ENCODE results near the gene CSN2. TPM values are rescaled to one million over a fixed set of nuclear protein-coding genes. Genes with fewer than 3 reads are reported as not detected.
"Not testable (repeated sequence)": the region's sequence is repeated elsewhere in the genome, so short reads cannot be mapped to it uniquely, and the experiment has no call there.

CSN2 gene
- total RNA-seq, 1 donor from 2014 or later: not detected

GRCh38 chr4:69970071-69970470, 4.5 kb upstream of the CSN2 start:
- no peaks in the 10 kb centered on the region for H3K36me3 ChIP-seq
- DNase-seq (ENCODE audit: low spot score in 2 of 2): no peak
- TF ChIP-seq CTCF (IDR thresholded peaks at IDR 0.05): no peak
- H3K9me3 ChIP-seq: no peaks in the 10 kb centered on the region
- no peak overlapping the region for H3K4me3 ChIP-seq
- H3K4me1 ChIP-seq: no peaks in the 10 kb centered on the region
- no peaks in the 10 kb centered on the region for H3K27me3 ChIP-seq
- intact Hi-C loops (cut with DNase I): no loop called here
- H3K27ac ChIP-seq: no peak overlapping the region

GRCh38 chr4:69957209-69957608, 8.3 kb downstream of the CSN2 start:
- TF ChIP-seq CTCF (IDR thresholded peaks at IDR 0.05): no peak
- Histone ChIP-seq H3K36me3 (no peaks in the 10 kb centered on the region), H3K9me3 (no peaks in the 10 kb centered on the region), H3K4me3 (no peak overlapping the region), H3K27ac (no peak overlapping the region), H3K27me3 (no peaks in the 10 kb centered on the region), H3K4me1 (no peaks in the 10 kb centered on the region)
- no peak for DNase-seq (ENCODE audit: low spot score in 2 of 2)
- intact Hi-C loops (cut with DNase I): no loop called here

GRCh38 chr4:69951602-69952001, 13.9 kb downstream of the CSN2 start:
- intact Hi-C loops (cut with DNase I): no loop called here
- TF ChIP-seq CTCF (IDR thresholded peaks at IDR 0.05): no peak
- Histone ChIP-seq H3K4me1 (no peaks in the 10 kb centered on the region), H3K4me3 (no peak overlapping the region), H3K9me3 (no peaks in the 10 kb centered on the region), H3K36me3 (no peaks in the 10 kb centered on the region), H3K27ac (no peak overlapping the region), H3K27me3 (no peaks in the 10 kb centered on the region)
- DNase-seq (ENCODE audit: low spot score in 2 of 2): no peak

GRCh38 chr4:69936566-69936965, 29.0 kb downstream of the CSN2 start:
- H3K27ac ChIP-seq: no peak overlapping the region
- no peak for TF ChIP-seq CTCF (IDR thresholded peaks at IDR 0.05)
- no peaks in the 10 kb centered on the region for H3K9me3 ChIP-seq
- intact Hi-C loops (cut with DNase I): no loop called here
- H3K4me1 ChIP-seq: no peaks in the 10 kb centered on the region
- H3K4me3 ChIP-seq: no peak overlapping the region
- H3K27me3 ChIP-seq: no peaks in the 10 kb centered on the region
- no peak for DNase-seq (ENCODE audit: low spot score in 2 of 2)
- H3K36me3 ChIP-seq: no peaks in the 10 kb centered on the region

GRCh38 chr4:69934150-69934549, 31.4 kb downstream of the CSN2 start:
- no peak for TF ChIP-seq CTCF (IDR thresholded peaks at IDR 0.05)
- H3K27me3 ChIP-seq: no peaks in the 10 kb centered on the region
- intact Hi-C loops (cut with DNase I): no loop called here

GRCh38 chr4:69930768-69931167, 34.8 kb downstream of the CSN2 start, which contains the start of gene CSN1S1:
TSS of gene CSN1S1 (plus strand) at chr4:69931068. CDS start at chr4:69932556, 1,488 bp downstream.
- H3K27me3 ChIP-seq: no peaks in the 10 kb centered on the region
- H3K9me3 ChIP-seq: no peaks in the 10 kb centered on the region
- H3K36me3 ChIP-seq: no peaks in the 10 kb centered on the region
- intact Hi-C loops (cut with DNase I): no loop called here
- H3K4me3 ChIP-seq: no peak within 1 kb of the TSS
- H3K27ac ChIP-seq: no peak within 1 kb of the TSS
- DNase-seq (ENCODE audit: low spot score in 2 of 2): no peak
- TF ChIP-seq CTCF (IDR thresholded peaks at IDR 0.05): no peak
- H3K4me1 ChIP-seq: no peaks in the 10 kb centered on the region

More at GRCh38 chr4:69934150-69934549, 31.4 kb downstream of the CSN2 start:
- Histone ChIP-seq H3K36me3 (no peaks in the 10 kb centered on the region), H3K4me1 (no peaks in the 10 kb centered on the region), H3K9me3 (no peaks in the 10 kb centered on the region), H3K27ac (no peak overlapping the region), H3K4me3 (no peak overlapping the region)
- no peak for DNase-seq (ENCODE audit: low spot score in 2 of 2)

- DNase-seq (ENCODE audit: low spot score in 2 of 2); H3K4me3 ChIP-seq; H3K9me3 ChIP-seq; intact Hi-C loops (cut with DNase I); H3K36me3 ChIP-seq; H3K4me1 ChIP-seq; H3K27me3 ChIP-seq; H3K27ac ChIP-seq: not testable (repeated sequence)
Measured at GRCh38 chr4:69923782-69924410, 41.6 kb downstream of the CSN2 start.
